ENCODE measurements around the gene USP48.
"Not testable (repeated sequence)": the region's sequence is repeated elsewhere in the genome, so short reads cannot be mapped to it uniquely, and the experiment has no call there.

Gene USP48

DNA sequence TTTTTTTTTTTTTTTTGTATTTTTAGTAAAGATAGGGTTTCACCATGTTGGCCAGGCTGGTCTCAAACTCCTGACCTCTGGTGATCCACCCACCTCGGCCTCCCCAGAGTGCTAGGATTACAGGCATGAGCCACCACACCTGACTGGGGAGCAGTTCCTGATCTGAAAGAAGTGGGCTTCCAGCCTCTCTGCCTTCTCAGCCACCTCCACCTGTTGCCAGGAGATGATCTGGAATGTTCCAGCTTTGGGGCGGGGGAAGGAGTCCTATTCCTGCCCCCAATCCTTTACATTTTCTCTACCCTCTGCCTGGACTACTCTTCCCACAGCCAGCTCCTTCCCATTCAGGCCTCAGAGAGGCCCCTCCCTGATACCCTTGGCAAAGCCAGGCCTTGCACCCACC lies 141.9 kb downstream of the USP48 start:
- DNase-seq = no peak

DNA sequence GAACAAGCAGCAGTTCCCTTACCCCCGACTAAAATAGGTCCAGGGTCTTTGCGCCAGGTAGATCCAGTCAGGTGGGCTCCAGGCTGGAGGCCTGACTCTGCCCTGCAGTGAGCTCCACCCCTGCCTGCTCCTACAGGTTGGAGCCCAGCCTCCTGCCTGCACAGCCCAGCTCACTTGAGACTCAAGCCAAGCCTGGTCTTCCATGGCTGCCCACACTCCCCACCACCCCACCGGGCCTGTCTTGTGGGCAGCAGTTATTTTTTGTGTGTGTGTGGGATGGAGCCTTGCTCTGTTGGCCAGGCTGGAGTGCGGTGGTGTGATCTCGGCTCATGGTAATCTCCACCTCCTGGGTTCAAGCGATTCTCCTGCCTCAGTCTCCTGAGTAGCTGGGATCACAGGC lies 142.3 kb downstream of the USP48 start:
- peak in 3 of 58 donors; percentile 17 to 26 (median 20) for DNase-seq

GRCh38 chr1:21639594-21640041 lies 143.3 kb downstream of the USP48 start:
- peak in 48 of 58 donors; percentile 21 to 86 (median 57) for DNase-seq

- DNase-seq = peak in 6 of 58 donors; percentile 17 to 27 (median 23)
Observed at GRCh38 chr1:21638531-21639341, 144.2 kb downstream of the USP48 start.

DNA sequence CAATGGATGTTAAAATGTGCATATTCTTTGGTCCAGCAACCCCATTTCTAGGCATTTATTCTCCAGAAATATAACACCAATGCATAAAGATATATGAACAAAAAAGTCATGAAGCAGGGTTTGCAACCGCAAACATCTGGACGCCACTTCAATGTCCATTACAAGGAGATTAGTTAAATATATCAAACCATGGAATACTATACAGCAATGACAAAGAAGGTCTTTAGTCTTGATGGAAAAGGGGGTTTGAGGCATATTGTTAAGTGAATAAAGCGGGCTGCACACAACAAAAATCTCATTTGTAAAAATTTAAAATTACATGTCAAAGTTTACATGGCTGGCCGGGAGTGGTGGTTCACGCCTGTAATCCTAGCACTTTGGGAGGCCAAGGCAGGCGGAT lies 145.4 kb downstream of the USP48 start:
- DNase-seq = no peak

DNA sequence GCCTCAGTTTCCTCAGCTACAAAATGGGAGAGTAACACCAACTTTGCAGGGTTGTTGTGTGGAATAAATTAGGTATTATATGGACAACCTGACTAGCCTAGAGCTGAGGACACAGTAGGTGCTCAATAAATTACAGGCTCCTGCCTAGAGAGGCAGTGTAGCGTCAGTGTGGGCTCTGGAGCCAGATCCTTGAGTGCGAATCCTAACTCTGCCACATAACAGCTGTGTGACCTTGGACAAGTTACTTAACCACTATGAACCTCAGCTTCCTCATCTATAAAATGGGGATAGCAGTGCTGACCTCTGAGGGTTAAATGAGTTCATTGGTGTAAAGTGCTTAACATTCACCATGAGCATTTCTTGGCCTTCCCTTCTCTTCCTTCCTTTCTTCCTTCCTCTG lies 146.9 kb downstream of the USP48 start:
- no peak for DNase-seq

- DNase-seq = no peak
Observed at GRCh38 chr1:21634806-21635535, 148.0 kb downstream of the USP48 start.

- DNase-seq = no peak
Observed at GRCh38 chr1:21633992-21634805, 148.8 kb downstream of the USP48 start.

- no peak for DNase-seq
Observed at GRCh38 chr1:21633141-21633755, 149.7 kb downstream of the USP48 start.

DNA sequence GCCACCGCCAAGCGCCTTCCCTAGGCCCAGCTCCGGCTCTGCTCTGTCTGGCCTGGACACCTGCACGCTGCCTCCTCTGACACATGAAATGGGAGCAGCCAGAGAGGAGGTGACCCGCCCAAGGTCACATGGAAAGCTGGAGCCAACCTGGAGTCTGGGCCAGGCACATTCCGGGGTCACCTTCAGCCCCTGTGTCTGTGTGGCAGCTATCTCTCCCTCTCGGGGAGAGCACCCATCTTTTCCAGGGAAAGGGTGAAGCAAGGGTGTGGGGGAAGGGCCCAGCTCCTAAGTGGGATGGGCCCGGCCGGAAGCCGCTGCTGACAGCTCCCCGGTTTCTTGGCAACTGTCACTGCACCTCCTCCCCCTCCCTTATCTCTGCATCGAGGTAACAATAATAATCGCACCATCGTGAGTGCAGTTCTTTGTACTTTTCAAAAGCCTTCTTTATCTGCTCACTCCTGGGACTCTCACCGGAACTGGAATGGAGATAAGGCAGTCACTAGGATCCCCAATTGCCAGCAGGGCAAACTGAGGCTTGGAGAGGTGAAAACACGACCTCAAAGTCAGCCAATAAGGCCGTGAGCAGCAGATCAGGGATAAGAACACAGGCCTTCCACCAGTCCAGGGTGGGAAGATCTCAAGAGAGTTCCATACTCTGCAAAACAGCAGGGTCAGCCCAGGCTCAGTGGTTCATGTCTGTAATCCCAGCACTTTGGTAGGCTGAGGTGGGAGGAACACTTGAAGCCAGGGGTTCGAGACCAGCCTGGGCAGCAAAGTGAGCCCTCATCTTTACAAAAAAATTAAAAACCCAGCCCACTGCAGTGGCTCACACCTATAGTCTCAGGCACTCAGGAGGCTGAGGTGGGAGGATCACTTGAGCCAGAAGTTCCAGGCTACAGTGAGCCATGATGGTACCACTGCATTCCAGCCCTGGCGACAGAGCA lies 150.7 kb downstream of the USP48 start:
- DNase-seq = peak in 3 of 58 donors; percentile 14 to 42 (median 19)

GRCh38 chr1:21631590-21631943 lies 151.4 kb downstream of the USP48 start:
- DNase-seq = not testable (repeated sequence)

- peak in 5 of 58 donors; percentile 14 to 25 (median 17) for DNase-seq
Observed at GRCh38 chr1:21630571-21631343, 152.2 kb downstream of the USP48 start.

GRCh38 chr1:21629971-21630370 lies 153.0 kb downstream of the USP48 start:
- DNase-seq = no peak

- no peak for DNase-seq
Observed at GRCh38 chr1:21628798-21629393, 154.1 kb downstream of the USP48 start.
